GM12892 (cell line): ENCODE data around the gene RANBP9.
A peak's percentile ranks its signal among the peaks of the same experiment; 100 is the strongest.

Source experiments
- DNase-seq: peaks from one replicate; pipeline ENCODE4 v3.0.0; 2011; ENCODE audit not compliant: insufficient read length
- FAIRE-seq: peaks from 2 replicates; lab custom pipeline; 2011; peaks lifted over from hg19 to GRCh38; lab: Jason Lieb, UNC
- POLR2A ChIP-seq: IDR thresholded peaks from 2 replicates; pipeline ENCODE4 v1.6.1; 2011; ENCODE audit warnings: low read depth, low read length, control low read depth
- POLR2AphosphoS5 ChIP-seq: IDR thresholded peaks from 2 replicates; pipeline ENCODE4 v1.6.1; 2011; ENCODE audit warnings: low read depth, low read length, control low read depth
- TAF1 ChIP-seq: IDR thresholded peaks from 2 replicates; pipeline ENCODE4 v1.6.1; 2011; ENCODE audit warnings: low read depth, mild to moderate bottlenecking, control low read depth, low read length, borderline replicate concordance

The RANBP9 gene

GRCh38 chr6:13662651-13663334 lies 48.8 kb downstream of the RANBP9 start:
- no peak for DNase-seq
- FAIRE-seq, result no peak
- no peak for TF ChIP-seq POLR2AphosphoS5
- TF ChIP-seq TAF1, result no peak
- no peak for TF ChIP-seq POLR2A

GRCh38 chr6:13661647-13662046 lies 50.0 kb downstream of the RANBP9 start:
- TF ChIP-seq TAF1, result no peak
- no peak for TF ChIP-seq POLR2A
- no peak for TF ChIP-seq POLR2AphosphoS5
- FAIRE-seq (no peak), DNase-seq (no peak)

DNA sequence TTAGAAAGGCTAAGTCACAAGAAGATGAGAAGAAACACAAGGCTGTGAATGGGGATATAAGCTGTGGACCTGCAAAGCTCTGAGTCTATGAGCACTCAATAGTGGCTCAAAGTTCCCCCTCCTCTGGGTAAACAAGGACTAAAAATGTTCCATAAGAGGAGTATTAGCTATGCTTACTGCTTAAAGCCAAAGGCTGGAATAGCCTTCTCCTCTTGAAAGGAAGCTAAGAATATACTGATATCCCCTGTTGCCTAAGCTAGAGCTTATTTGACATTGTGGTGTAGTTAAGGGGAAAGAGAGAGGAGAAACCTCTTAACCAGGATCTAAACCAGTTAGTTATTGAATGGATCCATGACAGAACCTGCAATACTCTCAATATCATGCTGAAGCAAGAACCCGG lies 50.7 kb downstream of the RANBP9 start:
- FAIRE-seq, result peak; percentile 54
- no peak for TF ChIP-seq POLR2A
- TF ChIP-seq TAF1, result no peak
- no peak for TF ChIP-seq POLR2AphosphoS5
- DNase-seq, result no peak

GRCh38 chr6:13660273-13660672 lies 51.4 kb downstream of the RANBP9 start:
- no peak for TF ChIP-seq POLR2AphosphoS5
- TF ChIP-seq POLR2A, result no peak
- no peak for TF ChIP-seq TAF1
- DNase-seq, result no peak
- FAIRE-seq, result no peak

- TF ChIP-seq POLR2AphosphoS5, result no peak
- TF ChIP-seq TAF1, result no peak
- TF ChIP-seq POLR2A, result no peak
- DNase-seq (no peak), FAIRE-seq (no peak)
Measured at GRCh38 chr6:13655700-13656099, 55.9 kb downstream of the RANBP9 start.

- FAIRE-seq (no peak), DNase-seq (no peak)
- TF ChIP-seq TAF1 (no peak), POLR2A (no peak), POLR2AphosphoS5 (no peak)
Measured at GRCh38 chr6:13654496-13654895, 57.1 kb downstream of the RANBP9 start.

DNA sequence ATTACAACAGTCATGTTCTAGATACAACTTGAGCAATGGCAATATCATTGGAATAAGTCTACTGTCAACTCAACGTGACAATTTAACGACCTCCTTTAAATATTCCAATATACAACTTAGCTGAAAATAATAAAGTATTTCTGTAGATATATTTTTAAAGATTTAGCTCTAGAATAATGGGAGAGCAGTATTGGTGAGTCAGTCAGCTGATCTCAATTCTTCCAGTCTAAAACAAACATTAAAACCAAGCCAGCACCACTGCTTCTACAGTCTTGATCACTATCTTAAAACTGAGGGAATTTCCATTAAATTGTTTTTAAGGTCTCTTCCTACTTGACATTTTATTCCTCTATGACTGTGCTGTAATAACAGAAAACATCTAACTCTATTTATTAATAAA lies 58.3 kb downstream of the RANBP9 start:
- TF ChIP-seq POLR2AphosphoS5, result no peak
- TF ChIP-seq POLR2A, result no peak
- TF ChIP-seq TAF1, result no peak
- no peak for DNase-seq
- peak; percentile 61 for FAIRE-seq

DNA sequence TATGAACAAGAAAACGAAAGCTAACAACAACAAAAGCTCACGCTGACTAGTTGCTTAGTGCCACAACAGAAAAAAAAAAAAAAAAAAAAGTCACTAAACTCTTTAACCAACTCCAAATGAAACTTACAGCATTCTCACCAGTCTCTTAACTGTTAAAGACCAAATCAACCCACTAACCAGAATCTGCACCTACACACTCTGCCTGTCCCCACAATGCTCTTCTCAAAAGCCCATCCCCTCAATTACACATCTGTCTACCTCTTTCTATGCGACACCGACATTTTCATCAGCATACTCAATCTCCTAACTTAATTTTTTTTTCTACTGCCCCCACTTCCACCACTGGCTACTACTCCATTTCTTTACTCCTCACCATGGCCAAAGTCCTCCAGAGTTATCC lies 62.2 kb downstream of the RANBP9 start:
- no peak for TF ChIP-seq POLR2AphosphoS5
- TF ChIP-seq TAF1, result no peak
- TF ChIP-seq POLR2A, result no peak
- FAIRE-seq, result no peak
- DNase-seq, result no peak

- DNase-seq, result no peak
- no peak for FAIRE-seq
- TF ChIP-seq TAF1 (no peak), POLR2AphosphoS5 (no peak), POLR2A (no peak)
Measured at GRCh38 chr6:13648850-13649249, 62.8 kb downstream of the RANBP9 start.

- no peak for FAIRE-seq
- TF ChIP-seq POLR2AphosphoS5, result no peak
- no peak for DNase-seq
Measured at GRCh38 chr6:13643125-13643524, 68.5 kb downstream of the RANBP9 start.

DNA sequence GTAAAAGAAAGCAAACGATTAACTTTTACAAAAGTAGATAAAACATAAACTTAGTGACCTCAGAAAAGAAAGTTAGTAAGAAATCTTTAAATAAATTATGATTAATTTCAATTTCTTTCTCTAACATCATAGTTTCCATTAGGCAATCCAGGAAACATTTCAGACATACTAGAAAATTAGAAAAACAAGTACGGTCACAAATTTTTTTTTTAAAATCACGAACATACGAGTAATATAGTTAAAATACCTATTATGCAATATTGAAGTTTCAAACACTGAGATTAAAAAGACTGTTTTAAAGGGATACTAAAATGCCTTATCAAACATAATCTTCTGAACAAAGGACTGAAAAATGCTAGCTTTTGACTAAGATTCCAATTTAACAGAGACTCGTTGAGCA lies 70.3 kb downstream of the RANBP9 start:
- FAIRE-seq (no peak), DNase-seq (no peak)
- TF ChIP-seq TAF1 (no peak), POLR2A (no peak), POLR2AphosphoS5 (no peak)

DNA sequence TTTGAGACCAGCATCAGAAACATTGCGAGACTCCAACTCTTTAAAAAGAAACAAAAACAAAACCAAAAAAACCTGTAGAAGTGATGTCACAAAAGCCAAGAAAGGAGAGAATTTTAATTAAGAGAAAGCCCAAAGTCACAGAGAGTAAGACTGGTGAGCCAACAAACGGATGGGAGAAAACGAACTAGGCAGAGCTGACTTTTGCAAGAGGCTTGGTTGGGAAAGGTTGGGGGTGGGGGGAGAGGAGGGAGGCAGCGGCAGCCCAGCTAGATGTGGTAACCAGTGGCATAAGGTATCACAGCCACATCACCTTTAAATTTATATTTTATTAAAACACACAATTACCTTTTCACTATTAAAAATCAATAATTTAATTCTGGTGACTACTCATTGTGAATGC lies 73.0 kb downstream of the RANBP9 start:
- no peak for DNase-seq
- FAIRE-seq, result no peak
- no peak for TF ChIP-seq POLR2AphosphoS5
- TF ChIP-seq POLR2A, result no peak
- no peak for TF ChIP-seq TAF1

- no peak for TF ChIP-seq TAF1
- no peak for TF ChIP-seq POLR2A
- no peak for TF ChIP-seq POLR2AphosphoS5
- FAIRE-seq (no peak), DNase-seq (no peak)
Measured at GRCh38 chr6:13638014-13638413, 73.6 kb downstream of the RANBP9 start.
